Stimulated activated CD8-positive, alpha-beta memory T cell treated with anti-CD3 and anti-CD28 coated beads, Interleukin-12 subunit alpha, Interleukin-12 subunit beta, amount 100 ng/mL, for 24 hours (primary cell): ENCODE results near the gene TIAM1.

ENCODE experiments used
- DNase-seq: peaks from one replicate; pipeline ENCODE4 v3.0.0-alpha.2; 2020; ENCODE audit errors: extremely low read depth

The TIAM1 gene

GRCh38 chr21:31173881-31174555 lies 170.0 kb downstream of the TIAM1 start:
- DNase-seq, result no peak

- no peak for DNase-seq
These were observed 171.7 kb downstream of the TIAM1 start for GRCh38 chr21:31172328-31172727.

GRCh38 chr21:31164713-31165694 lies 179.1 kb downstream of the TIAM1 start:
- no peak for DNase-seq

GRCh38 chr21:31162827-31163226 lies 181.2 kb downstream of the TIAM1 start:
- no peak for DNase-seq

- DNase-seq, result no peak
These were observed 181.9 kb downstream of the TIAM1 start for GRCh38 chr21:31162079-31162699.

- no peak for DNase-seq
These were observed 182.9 kb downstream of the TIAM1 start for GRCh38 chr21:31161157-31161556.

GRCh38 chr21:31159808-31160207 lies 184.3 kb downstream of the TIAM1 start:
- no peak for DNase-seq

GRCh38 chr21:31158789-31159581 lies 185.1 kb downstream of the TIAM1 start:
- no peak for DNase-seq

GRCh38 chr21:31157756-31158155 lies 186.3 kb downstream of the TIAM1 start:
- DNase-seq, result no peak

GRCh38 chr21:31156662-31157061 lies 187.4 kb downstream of the TIAM1 start:
- DNase-seq, result no peak

- no peak for DNase-seq
These were observed 187.9 kb downstream of the TIAM1 start for GRCh38 chr21:31156169-31156568.

GRCh38 chr21:31151156-31152045 lies 192.7 kb downstream of the TIAM1 start:
- no peak for DNase-seq

GRCh38 chr21:31145274-31145673 lies 198.8 kb downstream of the TIAM1 start:
- DNase-seq, result no peak

- no peak for DNase-seq
These were observed 201.0 kb downstream of the TIAM1 start for GRCh38 chr21:31143036-31143435.

- no peak for DNase-seq
These were observed 201.5 kb downstream of the TIAM1 start for GRCh38 chr21:31142600-31142999.

GRCh38 chr21:31141389-31142000 lies 202.6 kb downstream of the TIAM1 start:
- no peak for DNase-seq

GRCh38 chr21:31140676-31141075 lies 203.4 kb downstream of the TIAM1 start:
- no peak for DNase-seq

GRCh38 chr21:31140025-31140424 lies 204.0 kb downstream of the TIAM1 start:
- DNase-seq, result no peak

GRCh38 chr21:31137960-31138359 lies 206.1 kb downstream of the TIAM1 start:
- no peak for DNase-seq

GRCh38 chr21:31136891-31137290 lies 207.2 kb downstream of the TIAM1 start:
- DNase-seq, result no peak
